IMR-90 (cell line): ENCODE data around the gene EHMT1. TPM values are rescaled to one million over a fixed set of nuclear protein-coding genes. Genes with fewer than 3 reads are reported as not detected.

Source experiments
- ATAC-seq: fragments of 200-7000 bp; cut with Tn5 transposase; 2 replicates; pipeline ENCODE4 v1.9.1; 2020; ENCODE audit warnings: low read depth, mild to moderate bottlenecking, moderate library complexity
- BruUV-seq: library from RNA; stranded (reverse); fragments of 400-500 nt; replicated peaks from 2 replicates; lab custom pipeline; 2021; lab: Mats Ljungman, UMichigan
- CTCF ChIA-PET: fragments of 300-600 bp; formaldehyde crosslinking; extraction: SDS; loops from one replicate; lab custom pipeline; 2021; ENCODE audit warnings: antibody characterized with exemption; lab: Yijun Ruan, JAX
- POLR2A ChIA-PET: fragments of 300-600 bp; sonication (Branson Sonifier 250); formaldehyde crosslinking; loops from one replicate; lab custom pipeline; 2022; ENCODE audit warnings: antibody characterized with exemption; ENCODE audit not compliant: unreplicated experiment; lab: Charles Lee
- DNase-seq: peaks from one replicate; pipeline ENCODE4 v3.0.0; 2013
- H2AFZ ChIP-seq: replicated peaks from 2 replicates; pipeline ENCODE3; 2013; ENCODE audit warnings: low read length, mild to moderate bottlenecking; ENCODE audit not compliant: poor library complexity
- H2AK5ac ChIP-seq: 2 replicates; pipeline ENCODE4 v1.6.1; 2013; ENCODE audit warnings: low read depth, low read length, inconsistent platforms
- H2AK9ac ChIP-seq: replicated peaks from 2 replicates; pipeline ENCODE3; 2013; ENCODE audit warnings: mild to moderate bottlenecking, low read depth, low read length, moderate library complexity; ENCODE audit not compliant: poor library complexity
- H2BK120ac ChIP-seq: 2 replicates; pipeline ENCODE4 v1.6.1; 2013; ENCODE audit warnings: low read depth, low read length, inconsistent platforms
- H2BK15ac ChIP-seq: 3 replicates; pipeline ENCODE4 v1.6.1; 2013; ENCODE audit warnings: low read depth, low read length, inconsistent platforms
- H2BK20ac ChIP-seq: 2 replicates; pipeline ENCODE4 v1.6.1; 2013; ENCODE audit warnings: low read depth, mild to moderate bottlenecking, inconsistent platforms, low read length, moderate library complexity
- H2BK5ac ChIP-seq: 2 replicates; pipeline ENCODE4 v1.6.1; 2013; ENCODE audit warnings: mild to moderate bottlenecking, low read depth, low read length, inconsistent platforms; ENCODE audit not compliant: poor library complexity, severe bottlenecking
- H3K14ac ChIP-seq: replicated peaks from 2 replicates; pipeline ENCODE4 v1.6.1; 2013; ENCODE audit warnings: low read depth, low read length, inconsistent platforms
- H3K18ac ChIP-seq: 2 replicates; pipeline ENCODE4 v1.6.1; 2013; ENCODE audit warnings: low read depth, low read length, control low read depth
- H3K23ac ChIP-seq: 2 replicates; pipeline ENCODE4 v1.6.1; 2013; ENCODE audit warnings: low read depth, low read length, inconsistent platforms
- H3K27ac ChIP-seq: 2 replicates; pipeline ENCODE4 v1.5.1; 2013; ENCODE audit warnings: mild to moderate bottlenecking, control low read depth, low read length; ENCODE audit not compliant: insufficient read depth
- H3K27me3 ChIP-seq: 2 replicates; pipeline ENCODE4 v1.6.1; 2013; ENCODE audit warnings: low read length; ENCODE audit not compliant: control insufficient read depth, insufficient read depth
- H3K36me3 ChIP-seq: 2 replicates; pipeline ENCODE4 v1.6.1; 2013; ENCODE audit warnings: low read length, mixed read lengths; ENCODE audit not compliant: control insufficient read depth, insufficient read depth
- H3K4ac ChIP-seq: 2 replicates; pipeline ENCODE4 v1.6.1; 2013; ENCODE audit warnings: low read depth, low read length, inconsistent platforms
- H3K4me1 ChIP-seq: 2 replicates; pipeline ENCODE4 v1.6.1; 2013; ENCODE audit warnings: low read length, mixed read lengths; ENCODE audit not compliant: control insufficient read depth, insufficient read depth
- H3K4me2 ChIP-seq: 2 replicates; pipeline ENCODE4 v1.6.1; 2013; ENCODE audit warnings: low read depth, mild to moderate bottlenecking, control low read depth, low read length, moderate library complexity
- H3K4me3 ChIP-seq: 2 replicates; pipeline ENCODE4 v1.5.1; 2013; ENCODE audit warnings: low read depth, mild to moderate bottlenecking, control low read depth, low read length, moderate library complexity; ENCODE audit not compliant: insufficient read depth
- H3K56ac ChIP-seq: 2 replicates; pipeline ENCODE4 v1.6.1; 2013; ENCODE audit warnings: low read length, inconsistent platforms; ENCODE audit not compliant: insufficient read depth; ENCODE audit errors: extremely low read depth
- H3K79me1 ChIP-seq, 2 experiments: 2 replicates each; pipeline ENCODE4 v1.6.1; 2013; ENCODE audit warnings: low read length in 2 of 2, inconsistent platforms in 1 of 2, low read depth in 1 of 2
- H3K9ac ChIP-seq: 2 replicates; pipeline ENCODE4 v1.6.1; 2013; ENCODE audit warnings: low read depth, low read length, control low read depth
- H3K9me1 ChIP-seq: 2 replicates; pipeline ENCODE4 v1.6.1; 2013; ENCODE audit warnings: low read length, inconsistent platforms; ENCODE audit not compliant: insufficient read depth
- H3K9me3 ChIP-seq: 2 replicates; pipeline ENCODE4 v1.6.1; 2013; ENCODE audit warnings: low read length; ENCODE audit not compliant: control insufficient read depth, insufficient read depth
- H4K20me1 ChIP-seq: 2 replicates; pipeline ENCODE4 v1.6.1; 2013; ENCODE audit warnings: low read length, inconsistent platforms; ENCODE audit not compliant: insufficient read depth
- H4K5ac ChIP-seq: 2 replicates; pipeline ENCODE4 v1.6.1; 2013; ENCODE audit warnings: mild to moderate bottlenecking, low read depth, low read length, control low read depth
- H4K8ac ChIP-seq, 2 experiments: 2 replicates each; pipeline ENCODE4 v1.6.1; 2013; ENCODE audit warnings: low read depth in 2 of 2, low read length in 2 of 2, control low read depth in 1 of 2, inconsistent platforms in 1 of 2
- H4K91ac ChIP-seq: 2 replicates; pipeline ENCODE4 v1.6.1; 2013; ENCODE audit warnings: low read depth, low read length, inconsistent platforms; ENCODE audit not compliant: insufficient read depth
- MAFK ChIP-seq: IDR thresholded peaks from 2 replicates; pipeline ENCODE4 v1.6.1; 2012; ENCODE audit warnings: low read depth, low read length, improper control_type of control experiment
- POLR2A ChIP-seq: IDR thresholded peaks from 2 replicates; pipeline ENCODE4 v1.6.1; 2012; ENCODE audit warnings: mild to moderate bottlenecking, low read depth, low read length
- WGBS, 2 experiments: methylation state at CpG; one replicate each; pipeline versions ENCODE4 v1.1.5 to v1.1.7; 2013; ENCODE audit warnings: missing lambda C conversion rate in 2 of 2; ENCODE audit not compliant: insufficient read length in 1 of 2; ENCODE audit errors: extremely low coverage in 2 of 2; 5-methylcytosine and 5-hydroxymethylcytosine counted together
- dilution Hi-C: fragments of 300-500 bp; cut with HindIII; formaldehyde crosslinking; loops from one replicate; pipeline ENCODE4 v1.14.3; 2018; ENCODE audit warnings: low sequenced_read_pairs; ENCODE audit not compliant: unreplicated experiment
- in situ Hi-C: fragments of 300-500 bp; cut with MboI; formaldehyde crosslinking; loops from 3 replicates; pipeline ENCODE4 v1.14.3; 2019; ENCODE audit warnings: low sequenced_read_pairs, inconsistent platforms, mixed read lengths
- intact Hi-C: fragments of 100-400 bp; cut with micrococcal nuclease; formaldehyde crosslinking; loops from 2 replicates; pipeline ENCODE4 v1.10.0; 2022
- polyA plus RNA-seq, 3 experiments: library from polyadenylated mRNA; depleted of rRNA; stranded (reverse); fragments of >200 nt; gene quantifications; 2 replicates each; pipeline ENCODE4 v1.2.3, GENCODE V29; 2012; ENCODE audit warnings: low replicate concordance in 1 of 3
- total RNA-seq: library from RNA; depleted of rRNA; stranded (reverse); fragments of >200 nt; gene quantifications from 2 replicates; pipeline ENCODE4 v1.2.3, GENCODE V29; 2012
- TF ChIP-seq, protein P1 (sequence below): conservative IDR thresholded peaks from 2 replicates; pipeline ENCODE4 v1.5.1; 2012; ENCODE audit warnings: mild to moderate bottlenecking, low read depth, low read length, improper control_type of control experiment

The EHMT1 gene
- total and polyA plus RNA-seq, 2 of the 4 experiments (the other 2 are of a cell fraction) = 32.8 to 35.1 TPM

DNA sequence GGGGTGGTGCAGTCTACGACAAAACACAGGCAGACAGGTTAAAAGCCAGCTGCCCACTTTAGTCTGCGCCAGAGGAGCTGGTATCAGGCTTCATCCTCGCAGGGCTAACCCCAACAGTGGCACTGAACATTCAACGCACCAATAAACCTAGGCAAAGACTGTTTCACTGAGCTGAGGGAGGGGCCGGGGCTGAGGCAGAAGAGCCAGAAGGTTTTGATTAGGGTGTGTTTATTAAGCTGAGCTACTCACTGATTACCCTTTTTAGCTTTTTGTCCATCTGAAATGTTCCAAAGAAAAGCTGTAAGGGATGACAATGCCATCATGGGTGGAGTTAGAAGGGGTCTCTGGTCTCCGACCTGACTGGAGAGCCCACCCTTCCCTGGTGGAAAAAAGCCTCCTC lies 29.9 kb upstream of the EHMT1 start:
- CTCF ChIA-PET = interaction anchor here (1.9 kb wide), 1 partner anchor 10 kb away, joined by 5 read pairs; no protein-coding TSS in a partner anchor
- H3K9ac ChIP-seq = peak overlapping the region; percentile 62; the same call in 1 of the 2 replicates

More for the DNA sequence above, 29.9 kb upstream of the EHMT1 start:
- Histone ChIP-seq H3K56ac (no peak overlapping the region), H2BK5ac (no peak overlapping the region), H2AFZ (no peak overlapping the region), H3K9me1 (no peaks in the 10 kb centered on the region), H4K91ac (no peak overlapping the region), H2BK15ac (no peak overlapping the region), H3K27ac (no peak overlapping the region; the same call in 1 of the 2 replicates), H4K5ac (no peak overlapping the region), H3K23ac (peak overlapping the region; percentile 69), H3K4me3 (no peak overlapping the region; the same call in 1 of the 2 replicates), H3K27me3 (no peaks in the 10 kb centered on the region), H4K8ac (no peak overlapping the region), H3K4me1 (peaks cover 7% of the 10 kb centered on the region), H3K18ac (no peak overlapping the region), H3K36me3 (peaks cover 30% of the 10 kb centered on the region), H3K4me2 (peak overlapping the region; percentile 93), H4K20me1 (peaks cover 10% of the 10 kb centered on the region; the same call in 1 of the 2 replicates), H2AK9ac (peak overlapping the region; percentile 1), H3K4ac (no peak overlapping the region), H3K9me3 (no peaks in the 10 kb centered on the region), H2BK20ac (no peak overlapping the region), H2AK5ac (no peak overlapping the region), H3K14ac (no peak overlapping the region), H3K79me1 (peaks cover 7 to 43% of the 10 kb centered on the region in 2 experiments), H2BK120ac (no peak overlapping the region)
- DNase-seq = no peak
- no peak for ATAC-seq
- dilution Hi-C loops = no loop called here
- BruUV-seq = no TSS peak
- POLR2A ChIA-PET = no interaction called here
- TF ChIP-seq MAFK (no peak), POLR2A (no peak)
- TF ChIP-seq, protein P1, sequence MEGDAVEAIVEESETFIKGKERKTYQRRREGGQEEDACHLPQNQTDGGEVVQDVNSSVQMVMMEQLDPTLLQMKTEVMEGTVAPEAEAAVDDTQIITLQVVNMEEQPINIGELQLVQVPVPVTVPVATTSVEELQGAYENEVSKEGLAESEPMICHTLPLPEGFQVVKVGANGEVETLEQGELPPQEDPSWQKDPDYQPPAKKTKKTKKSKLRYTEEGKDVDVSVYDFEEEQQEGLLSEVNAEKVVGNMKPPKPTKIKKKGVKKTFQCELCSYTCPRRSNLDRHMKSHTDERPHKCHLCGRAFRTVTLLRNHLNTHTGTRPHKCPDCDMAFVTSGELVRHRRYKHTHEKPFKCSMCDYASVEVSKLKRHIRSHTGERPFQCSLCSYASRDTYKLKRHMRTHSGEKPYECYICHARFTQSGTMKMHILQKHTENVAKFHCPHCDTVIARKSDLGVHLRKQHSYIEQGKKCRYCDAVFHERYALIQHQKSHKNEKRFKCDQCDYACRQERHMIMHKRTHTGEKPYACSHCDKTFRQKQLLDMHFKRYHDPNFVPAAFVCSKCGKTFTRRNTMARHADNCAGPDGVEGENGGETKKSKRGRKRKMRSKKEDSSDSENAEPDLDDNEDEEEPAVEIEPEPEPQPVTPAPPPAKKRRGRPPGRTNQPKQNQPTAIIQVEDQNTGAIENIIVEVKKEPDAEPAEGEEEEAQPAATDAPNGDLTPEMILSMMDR = no peak
- in situ Hi-C loops = no loop called here
- 94% methylated on average over 3 of the region's 6 CpGs; no CpG with 5 or more reads in 1 of the 2 experiments for WGBS, 2 experiments
- intact Hi-C loops = no loop called here
